Measurements from ENCODE around the gene DROSHA.

Gene DROSHA

DNA sequence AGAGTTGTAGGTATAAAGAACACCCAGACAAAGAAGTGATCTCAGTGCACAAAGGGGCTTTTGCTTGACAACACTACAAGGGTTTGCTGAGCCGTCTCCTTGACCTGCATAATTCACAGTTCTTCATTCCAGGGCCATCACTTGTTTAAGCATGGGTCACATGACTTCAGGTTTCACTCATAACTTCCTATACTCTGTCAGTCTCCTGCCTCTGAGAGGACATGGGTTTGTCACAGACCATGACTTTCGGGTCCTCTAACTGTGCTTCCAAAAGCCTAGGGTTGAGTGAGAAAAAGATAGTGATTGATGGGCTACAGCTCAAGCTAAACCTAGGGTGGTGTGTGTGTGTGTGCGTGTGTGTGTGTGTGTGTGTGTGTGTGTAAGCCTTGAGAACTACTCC is 172.1 kb downstream of the DROSHA start:
- Mint-ChIP-seq H3K4me3 (no peak overlapping the region), H3K27me3 (ENCODE audit: low read depth) (no peaks in the 10 kb centered on the region), H3K27ac (no peak overlapping the region), H3K36me3 (ENCODE audit: low read depth) (no peaks in the 10 kb centered on the region), H3K9me3 (peaks cover 10% of the 10 kb centered on the region), H3K4me1 (ENCODE audit: low read depth) (no peaks in the 10 kb centered on the region)

DNA sequence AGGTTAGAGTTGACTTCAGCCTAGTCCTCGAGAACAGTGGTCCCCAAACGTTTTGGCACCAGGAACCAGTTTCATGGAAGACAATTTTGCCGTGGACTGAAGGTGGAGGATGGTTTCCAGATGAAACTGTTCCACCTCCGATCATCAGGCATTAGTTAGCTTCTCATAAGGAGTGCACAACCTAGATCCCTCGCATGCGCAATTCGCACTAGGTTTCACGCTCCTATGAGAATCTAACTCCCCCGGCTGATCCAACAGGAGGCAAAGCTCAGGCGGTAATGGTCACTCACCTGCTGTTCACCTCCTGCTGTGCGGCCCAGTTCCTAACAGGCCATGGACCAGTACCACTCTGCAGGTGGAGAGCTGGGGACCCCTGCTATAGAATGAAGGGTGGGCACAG is 174.9 kb downstream of the DROSHA start:
- Mint-ChIP-seq H3K4me1 (ENCODE audit: low read depth) (no peaks in the 10 kb centered on the region), H3K36me3 (ENCODE audit: low read depth) (no peaks in the 10 kb centered on the region), H3K27me3 (ENCODE audit: low read depth) (no peaks in the 10 kb centered on the region), H3K27ac (no peak overlapping the region), H3K9me3 (peaks cover 4% of the 10 kb centered on the region), H3K4me3 (no peak overlapping the region)

DNA sequence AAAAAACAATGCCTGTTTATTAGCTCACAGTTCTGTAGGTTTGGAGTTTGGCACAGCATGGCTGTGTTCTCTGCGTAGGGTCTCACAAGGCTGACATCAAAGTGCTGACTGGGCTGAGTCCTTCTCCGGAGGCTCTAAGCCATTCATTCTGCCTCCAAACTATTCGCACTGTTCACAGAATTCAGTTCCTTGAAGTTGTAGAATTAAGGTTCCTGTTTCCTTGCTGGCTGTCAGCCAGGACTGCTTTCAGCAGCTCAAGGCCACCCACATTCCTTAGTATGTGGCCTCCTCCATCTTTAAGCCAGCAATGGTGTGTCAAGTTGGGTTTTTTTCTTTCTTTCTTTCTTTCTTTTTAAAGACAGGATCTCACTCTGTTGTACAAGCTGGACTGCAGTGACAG is 176.6 kb downstream of the DROSHA start:
- no peaks in the 10 kb centered on the region for H3K27me3 Mint-ChIP-seq (ENCODE audit: low read depth)
- no peaks in the 10 kb centered on the region for H3K36me3 Mint-ChIP-seq (ENCODE audit: low read depth)
- H3K4me1 Mint-ChIP-seq (ENCODE audit: low read depth) = no peaks in the 10 kb centered on the region
- no peak overlapping the region for H3K27ac Mint-ChIP-seq
- peaks cover 4% of the 10 kb centered on the region for H3K9me3 Mint-ChIP-seq
- H3K4me3 Mint-ChIP-seq = no peak overlapping the region
